Measurements from ENCODE around the gene HOXB5.

DNA sequence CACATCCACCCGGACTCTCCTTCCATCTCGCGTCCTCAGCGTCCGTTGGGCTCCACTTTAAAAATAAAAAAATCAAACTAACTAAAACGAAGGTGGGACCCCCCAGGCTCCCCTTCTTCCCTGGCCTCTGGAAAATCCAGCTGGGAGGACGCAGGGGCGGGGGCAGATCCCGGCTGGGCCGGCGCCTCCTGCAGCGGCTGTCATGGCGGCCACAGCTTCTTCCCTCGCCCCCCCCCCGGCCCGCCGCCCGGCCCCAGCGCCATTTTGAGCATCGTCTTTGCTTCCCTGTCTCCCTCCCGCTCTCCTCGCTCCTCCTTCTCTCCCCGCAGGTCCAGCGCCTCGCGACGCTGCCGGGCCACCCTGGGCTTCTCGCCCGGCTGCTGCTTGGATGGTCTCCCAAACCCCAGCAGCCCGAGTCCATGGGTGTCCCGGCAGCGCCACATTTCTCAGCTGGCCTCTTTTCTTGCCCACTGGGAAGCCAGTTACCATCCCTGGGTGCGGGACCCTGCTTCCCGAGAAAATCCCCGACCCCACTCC lies 51.9 kb downstream of the HOXB5 start:
- TF ChIP-seq, protein P1, sequence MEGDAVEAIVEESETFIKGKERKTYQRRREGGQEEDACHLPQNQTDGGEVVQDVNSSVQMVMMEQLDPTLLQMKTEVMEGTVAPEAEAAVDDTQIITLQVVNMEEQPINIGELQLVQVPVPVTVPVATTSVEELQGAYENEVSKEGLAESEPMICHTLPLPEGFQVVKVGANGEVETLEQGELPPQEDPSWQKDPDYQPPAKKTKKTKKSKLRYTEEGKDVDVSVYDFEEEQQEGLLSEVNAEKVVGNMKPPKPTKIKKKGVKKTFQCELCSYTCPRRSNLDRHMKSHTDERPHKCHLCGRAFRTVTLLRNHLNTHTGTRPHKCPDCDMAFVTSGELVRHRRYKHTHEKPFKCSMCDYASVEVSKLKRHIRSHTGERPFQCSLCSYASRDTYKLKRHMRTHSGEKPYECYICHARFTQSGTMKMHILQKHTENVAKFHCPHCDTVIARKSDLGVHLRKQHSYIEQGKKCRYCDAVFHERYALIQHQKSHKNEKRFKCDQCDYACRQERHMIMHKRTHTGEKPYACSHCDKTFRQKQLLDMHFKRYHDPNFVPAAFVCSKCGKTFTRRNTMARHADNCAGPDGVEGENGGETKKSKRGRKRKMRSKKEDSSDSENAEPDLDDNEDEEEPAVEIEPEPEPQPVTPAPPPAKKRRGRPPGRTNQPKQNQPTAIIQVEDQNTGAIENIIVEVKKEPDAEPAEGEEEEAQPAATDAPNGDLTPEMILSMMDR (IDR thresholded peaks at IDR 0.05; ENCODE audit: insufficient read depth, low read depth, low read length) = no peak
- peak; percentile 57 for TF ChIP-seq EZH2 (IDR thresholded peaks at IDR 0.05; ENCODE audit: insufficient read depth, low read length)
